Measurements from ENCODE around the gene ABLIM2. TPM values are rescaled to one million over a fixed set of nuclear protein-coding genes. Genes with fewer than 3 reads are reported as not detected.

Gene ABLIM2
- total RNA-seq, 1 donor from 2014 or later = 7.5 TPM

- no peak for TF ChIP-seq CTCF (IDR thresholded peaks at IDR 0.05; ENCODE audit: partially characterized antibody, unreplicated experiment)
- peaks cover 10% of the 10 kb centered on the region for H3K27me3 Mint-ChIP-seq (ENCODE audit: unreplicated experiment)
- peaks cover 10% of the 10 kb centered on the region for H3K9me3 Mint-ChIP-seq (ENCODE audit: unreplicated experiment)
- no peak for DNase-seq
- peaks cover 22% of the 10 kb centered on the region for H3K4me1 Mint-ChIP-seq (ENCODE audit: low read depth, unreplicated experiment)
- no peak overlapping the region for H3K4me3 Mint-ChIP-seq (ENCODE audit: unreplicated experiment)
- H3K27ac Mint-ChIP-seq (ENCODE audit: unreplicated experiment) = peak overlapping the region; percentile 48
- H3K36me3 Mint-ChIP-seq (ENCODE audit: unreplicated experiment) = no peaks in the 10 kb centered on the region
These were observed 198.4 kb downstream of the ABLIM2 start for GRCh38 chr4:7960017-7960789.

GRCh38 chr4:7959078-7959477, 199.5 kb downstream of the ABLIM2 start:
- Mint-ChIP-seq H3K27ac (ENCODE audit: unreplicated experiment) (peak overlapping the region; percentile 55), H3K27me3 (ENCODE audit: unreplicated experiment) (peaks cover 10% of the 10 kb centered on the region), H3K4me1 (ENCODE audit: low read depth, unreplicated experiment) (peaks cover 22% of the 10 kb centered on the region)

GRCh38 chr4:7956934-7957656, 201.5 kb downstream of the ABLIM2 start:
- Mint-ChIP-seq H3K4me3 (ENCODE audit: unreplicated experiment) (no peak overlapping the region), H3K36me3 (ENCODE audit: unreplicated experiment) (peaks cover 7% of the 10 kb centered on the region), H3K27ac (ENCODE audit: unreplicated experiment) (no peak overlapping the region), H3K9me3 (ENCODE audit: unreplicated experiment) (peaks cover 7% of the 10 kb centered on the region), H3K4me1 (ENCODE audit: low read depth, unreplicated experiment) (peaks cover 13% of the 10 kb centered on the region), H3K27me3 (ENCODE audit: unreplicated experiment) (peaks cover 7% of the 10 kb centered on the region)
- DNase-seq = no peak
- TF ChIP-seq CTCF (IDR thresholded peaks at IDR 0.05; ENCODE audit: partially characterized antibody, unreplicated experiment) = no peak

More at GRCh38 chr4:7959078-7959477, 199.5 kb downstream of the ABLIM2 start:
- Mint-ChIP-seq H3K36me3 (ENCODE audit: unreplicated experiment) (no peaks in the 10 kb centered on the region), H3K4me3 (ENCODE audit: unreplicated experiment) (no peak overlapping the region), H3K9me3 (ENCODE audit: unreplicated experiment) (peaks cover 8% of the 10 kb centered on the region)
- DNase-seq = no peak
- no peak for TF ChIP-seq CTCF (IDR thresholded peaks at IDR 0.05; ENCODE audit: partially characterized antibody, unreplicated experiment)

- Mint-ChIP-seq H3K27me3 (ENCODE audit: unreplicated experiment) (peaks cover 7% of the 10 kb centered on the region), H3K27ac (ENCODE audit: unreplicated experiment) (no peak overlapping the region), H3K4me1 (ENCODE audit: low read depth, unreplicated experiment) (peaks cover 13% of the 10 kb centered on the region), H3K4me3 (ENCODE audit: unreplicated experiment) (no peak overlapping the region), H3K9me3 (ENCODE audit: unreplicated experiment) (peaks cover 12% of the 10 kb centered on the region), H3K36me3 (ENCODE audit: unreplicated experiment) (peaks cover 15% of the 10 kb centered on the region)
- DNase-seq = no peak
- TF ChIP-seq CTCF (IDR thresholded peaks at IDR 0.05; ENCODE audit: partially characterized antibody, unreplicated experiment) = no peak
These were observed 202.3 kb downstream of the ABLIM2 start for GRCh38 chr4:7956270-7956808.
